Mucosa of rectum (tissue), 2 donors: ENCODE measurements around the gene TMSB10.

Experiments
- H3K27ac ChIP-seq, 2 donors: one replicate each; pipeline ENCODE4 v1.7.0; 2013; ENCODE audit warnings: inconsistent platforms in 2 of 2, low read depth in 2 of 2, low read length in 2 of 2
- H3K27me3 ChIP-seq, 2 donors: one replicate each; pipeline ENCODE4 v1.7.0; 2013; ENCODE audit warnings: low read length in 2 of 2; ENCODE audit not compliant: control insufficient read depth in 2 of 2, insufficient read depth in 2 of 2
- H3K36me3 ChIP-seq, 2 donors: one replicate each; pipeline ENCODE4 v1.7.0; 2013; ENCODE audit warnings: low read length in 2 of 2; ENCODE audit not compliant: control insufficient read depth in 2 of 2, insufficient read depth in 2 of 2
- H3K4me1 ChIP-seq, 2 donors: one replicate each; pipeline ENCODE4 v1.7.0; 2013; ENCODE audit warnings: low read length in 2 of 2, mild to moderate bottlenecking in 1 of 2; ENCODE audit not compliant: control insufficient read depth in 2 of 2, insufficient read depth in 2 of 2
- H3K4me3 ChIP-seq, 2 donors: one replicate each; pipeline ENCODE4 v1.7.0; 2013; ENCODE audit warnings: low read length in 2 of 2
- H3K9ac ChIP-seq, 2 donors: one replicate each; pipeline ENCODE4 v1.7.0; 2013; ENCODE audit warnings: low read length in 2 of 2, low read depth in 1 of 2, mild to moderate bottlenecking in 1 of 2
- H3K9me3 ChIP-seq, 2 donors: one replicate each; pipeline ENCODE4 v1.7.0; 2013; ENCODE audit warnings: low read length in 2 of 2; ENCODE audit not compliant: control insufficient read depth in 2 of 2
- donor health status: healthy.
- donor health status: Normal muscosa, but diverticular disease.

The TMSB10 gene

GRCh38 chr2:84879584-84880394 lies 25.7 kb upstream of the TMSB10 start:
- Histone ChIP-seq H3K9me3 (no peaks in the 10 kb centered on the region), H3K4me3 (peak overlapping the region; percentile 82 to 92), H3K4me1 (peaks cover 0 to 7% of the 10 kb centered on the region in 2 donors), H3K27me3 (peaks cover 0 to 2% of the 10 kb centered on the region in 2 donors), H3K9ac (peak overlapping the region; percentile 94 to 96), H3K36me3 (no peaks in the 10 kb centered on the region), H3K27ac (peak overlapping the region; percentile 85)

GRCh38 chr2:84880395-84880644 lies 25.1 kb upstream of the TMSB10 start:
- Histone ChIP-seq H3K4me3 (peak overlapping the region; percentile 82 to 92), H3K27me3 (peaks cover 0 to 2% of the 10 kb centered on the region in 2 donors), H3K4me1 (peaks cover 0 to 7% of the 10 kb centered on the region in 2 donors), H3K36me3 (no peaks in the 10 kb centered on the region), H3K9ac (peak overlapping the region; percentile 94 to 96), H3K27ac (peak overlapping the region; percentile 85), H3K9me3 (no peaks in the 10 kb centered on the region)

GRCh38 chr2:84880645-84881521 lies 24.6 kb upstream of the TMSB10 start, which contains the start of gene TRABD2A:
Gene TRABD2A, minus strand, starts transcription at chr2:84881084. Its CDS starts 45 bp downstream, at chr2:84881039.
- peaks cover 0 to 7% of the 10 kb centered on the region in 2 donors for H3K4me1 ChIP-seq
- H3K9ac ChIP-seq = peak within 1 kb of the TSS; percentile 94 to 96
- H3K27me3 ChIP-seq = peaks cover 0 to 2% of the 10 kb centered on the region in 2 donors
- peak within 1 kb of the TSS; percentile 82 to 92 for H3K4me3 ChIP-seq
- peak within 1 kb of the TSS; percentile 85 for H3K27ac ChIP-seq
- H3K36me3 ChIP-seq = no peaks in the 10 kb centered on the region
- H3K9me3 ChIP-seq = no peaks in the 10 kb centered on the region

DNA sequence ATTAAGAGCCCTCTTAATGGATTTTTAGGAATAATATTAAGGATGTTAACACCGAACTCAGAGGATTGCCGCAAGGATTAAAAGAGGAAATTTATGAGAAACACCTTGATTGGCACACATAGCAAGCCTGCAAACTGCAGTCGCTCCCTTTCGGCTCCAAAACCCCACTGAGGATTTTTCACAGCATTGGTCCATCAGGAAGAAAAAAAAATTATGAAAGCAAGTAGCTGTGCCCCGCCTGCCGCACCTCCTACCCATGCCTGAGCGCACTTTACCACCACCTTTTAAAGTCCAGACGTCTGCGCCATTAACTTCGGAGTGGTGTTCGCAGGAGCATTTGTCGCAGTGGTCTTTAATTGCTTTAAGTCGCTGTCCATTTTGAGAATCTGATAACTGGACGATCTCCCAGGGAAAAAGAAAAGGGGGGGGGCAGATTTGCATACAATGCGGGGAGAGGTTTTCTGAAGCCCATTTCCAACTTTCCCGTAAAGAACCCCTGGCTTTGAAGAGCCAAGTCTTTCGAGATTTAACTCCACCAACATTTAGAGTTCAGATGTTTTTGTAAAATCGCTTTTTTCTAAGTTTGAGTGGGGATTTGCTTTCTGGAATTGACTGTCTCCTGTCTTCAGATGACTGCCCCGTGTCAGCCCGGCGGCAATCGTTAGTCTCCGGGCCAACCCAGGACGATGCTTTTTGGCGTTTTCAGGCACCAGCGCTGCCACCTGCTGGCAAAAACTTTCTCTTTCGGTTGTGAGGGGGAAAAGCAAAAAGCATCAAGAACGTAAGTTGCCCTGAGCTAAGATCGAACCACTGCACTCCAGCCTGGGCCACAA lies 23.7 kb upstream of the TMSB10 start:
- H3K27ac ChIP-seq = peak overlapping the region; percentile 85

GRCh38 chr2:84882414-84882738 lies 23.1 kb upstream of the TMSB10 start:
- peaks cover 0 to 2% of the 10 kb centered on the region in 2 donors for H3K27me3 ChIP-seq
- peak overlapping the region in 1 of 2 donors; percentile 92 for H3K4me3 ChIP-seq
- peak overlapping the region; percentile 68 to 94 for H3K9ac ChIP-seq
- H3K9me3 ChIP-seq = no peaks in the 10 kb centered on the region
- H3K27ac ChIP-seq = peak overlapping the region in 1 of 2 donors; percentile 85
- H3K4me1 ChIP-seq = peaks cover 0 to 6% of the 10 kb centered on the region in 2 donors
- H3K36me3 ChIP-seq = no peaks in the 10 kb centered on the region

More for the DNA sequence above, 23.7 kb upstream of the TMSB10 start:
- Histone ChIP-seq H3K27me3 (peaks cover 0 to 2% of the 10 kb centered on the region in 2 donors), H3K9ac (peak overlapping the region; percentile 68 to 94), H3K9me3 (no peaks in the 10 kb centered on the region), H3K36me3 (no peaks in the 10 kb centered on the region), H3K4me3 (peak overlapping the region; percentile 82 to 92), H3K4me1 (peaks cover 0 to 7% of the 10 kb centered on the region in 2 donors)

GRCh38 chr2:84882775-84883550 lies 22.5 kb upstream of the TMSB10 start:
- Histone ChIP-seq H3K9me3 (no peaks in the 10 kb centered on the region), H3K27me3 (peaks cover 0 to 2% of the 10 kb centered on the region in 2 donors), H3K27ac (no peak overlapping the region), H3K9ac (peak overlapping the region in 1 of 2 donors; percentile 94), H3K4me1 (peaks cover 0 to 4% of the 10 kb centered on the region in 2 donors), H3K36me3 (no peaks in the 10 kb centered on the region), H3K4me3 (no peak overlapping the region)

GRCh38 chr2:84884449-84884848 lies 21.0 kb upstream of the TMSB10 start:
- Histone ChIP-seq H3K4me3 (no peak overlapping the region), H3K27ac (no peak overlapping the region), H3K27me3 (peaks cover 0 to 2% of the 10 kb centered on the region in 2 donors), H3K9me3 (no peaks in the 10 kb centered on the region), H3K9ac (no peak overlapping the region), H3K36me3 (no peaks in the 10 kb centered on the region), H3K4me1 (peaks cover 10 to 14% of the 10 kb centered on the region in 2 donors)

- Histone ChIP-seq H3K4me3 (no peak overlapping the region), H3K27ac (no peak overlapping the region), H3K36me3 (no peaks in the 10 kb centered on the region), H3K9ac (no peak overlapping the region), H3K9me3 (no peaks in the 10 kb centered on the region), H3K4me1 (peaks cover 10 to 14% of the 10 kb centered on the region in 2 donors), H3K27me3 (peaks cover 0 to 2% of the 10 kb centered on the region in 2 donors)
Observed at GRCh38 chr2:84885111-84885510, 20.3 kb upstream of the TMSB10 start.

- Histone ChIP-seq H3K9ac (no peak overlapping the region), H3K36me3 (no peaks in the 10 kb centered on the region), H3K4me3 (no peak overlapping the region), H3K27me3 (no peaks in the 10 kb centered on the region), H3K4me1 (peaks cover 10 to 14% of the 10 kb centered on the region in 2 donors), H3K27ac (no peak overlapping the region), H3K9me3 (no peaks in the 10 kb centered on the region)
Observed at GRCh38 chr2:84886791-84887190, 18.7 kb upstream of the TMSB10 start.
